ENCODE data around the gene GNG4.
"Not testable (repeated sequence)": the region's sequence is repeated elsewhere in the genome, so short reads cannot be mapped to it uniquely, and the experiment has no call there.

GNG4 gene

DNA sequence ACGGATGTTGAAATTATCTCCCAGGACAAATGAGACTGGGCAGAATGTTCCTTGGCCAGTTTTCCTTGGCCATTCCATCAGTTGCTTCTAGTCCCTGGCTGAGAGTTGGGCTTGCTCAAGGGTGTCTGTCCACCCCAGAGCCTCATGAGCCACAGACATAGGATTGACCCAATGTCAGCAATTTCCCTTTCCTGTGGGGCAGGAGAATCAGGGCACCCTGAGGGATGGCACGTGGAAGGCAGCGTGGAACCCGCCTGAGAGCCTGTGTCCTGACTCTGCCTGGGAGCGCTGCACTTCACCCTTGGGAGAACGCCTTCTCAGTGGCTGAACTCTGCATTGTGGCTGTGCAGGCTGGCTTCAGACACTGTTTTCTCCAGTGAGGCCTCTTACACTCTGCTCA lies 74.0 kb downstream of the GNG4 start:
- no peak for DNase-seq

DNA sequence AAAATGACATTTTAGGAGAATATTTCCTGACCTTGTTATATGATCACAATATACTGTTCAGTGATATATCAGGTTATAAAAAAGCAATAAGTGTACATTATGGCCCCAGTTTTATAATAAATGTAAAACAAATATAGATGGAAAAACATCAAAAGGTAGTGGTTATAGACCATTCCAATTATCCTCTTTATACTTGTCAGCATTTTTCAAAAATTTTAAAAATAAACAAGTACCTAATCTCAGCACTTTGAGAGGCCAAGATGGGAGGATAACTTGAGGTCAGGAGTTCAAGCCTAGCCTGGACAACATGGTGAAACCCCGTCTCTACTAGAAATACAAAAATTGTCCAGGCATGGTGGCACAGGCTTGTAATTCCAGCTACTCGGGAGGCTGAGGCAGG lies 75.7 kb downstream of the GNG4 start:
- DNase-seq: no peak

DNA sequence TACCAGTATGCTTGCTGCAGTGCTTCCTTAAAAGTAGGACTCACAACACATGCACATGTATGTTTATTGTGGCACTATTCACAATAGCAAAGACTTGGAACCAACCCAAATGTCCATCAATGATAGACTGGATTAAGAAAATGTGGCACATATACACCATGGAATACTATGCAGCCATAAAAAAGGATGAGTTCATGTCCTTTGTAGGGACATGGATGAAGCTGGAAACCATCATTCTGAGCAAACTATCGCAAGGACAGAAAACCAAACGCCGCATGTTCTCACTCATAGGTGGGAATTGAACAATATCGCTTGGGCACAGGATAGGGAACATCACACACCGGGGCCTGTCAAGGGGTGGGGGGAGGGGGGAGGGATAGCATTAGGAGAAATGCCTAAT lies 76.6 kb downstream of the GNG4 start:
- not testable (repeated sequence) for DNase-seq

DNA sequence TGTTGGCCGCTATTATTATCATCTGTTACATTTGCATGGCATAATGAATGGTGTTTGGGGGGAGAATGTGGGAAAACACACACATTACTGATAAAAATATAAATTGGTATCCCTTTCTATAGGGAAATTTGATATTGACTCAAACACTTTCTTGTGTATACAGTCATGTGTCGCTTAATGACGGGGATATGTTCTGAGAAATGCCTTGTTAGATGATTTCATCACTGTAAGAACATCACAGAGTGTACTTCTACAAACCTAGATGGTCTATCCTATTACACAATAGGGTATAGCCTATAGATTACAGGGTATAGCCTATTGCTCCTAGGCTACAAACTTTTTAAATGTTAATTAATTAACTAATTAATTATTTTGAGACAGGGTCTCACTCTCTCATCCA lies 78.1 kb downstream of the GNG4 start:
- no peak for DNase-seq

DNA sequence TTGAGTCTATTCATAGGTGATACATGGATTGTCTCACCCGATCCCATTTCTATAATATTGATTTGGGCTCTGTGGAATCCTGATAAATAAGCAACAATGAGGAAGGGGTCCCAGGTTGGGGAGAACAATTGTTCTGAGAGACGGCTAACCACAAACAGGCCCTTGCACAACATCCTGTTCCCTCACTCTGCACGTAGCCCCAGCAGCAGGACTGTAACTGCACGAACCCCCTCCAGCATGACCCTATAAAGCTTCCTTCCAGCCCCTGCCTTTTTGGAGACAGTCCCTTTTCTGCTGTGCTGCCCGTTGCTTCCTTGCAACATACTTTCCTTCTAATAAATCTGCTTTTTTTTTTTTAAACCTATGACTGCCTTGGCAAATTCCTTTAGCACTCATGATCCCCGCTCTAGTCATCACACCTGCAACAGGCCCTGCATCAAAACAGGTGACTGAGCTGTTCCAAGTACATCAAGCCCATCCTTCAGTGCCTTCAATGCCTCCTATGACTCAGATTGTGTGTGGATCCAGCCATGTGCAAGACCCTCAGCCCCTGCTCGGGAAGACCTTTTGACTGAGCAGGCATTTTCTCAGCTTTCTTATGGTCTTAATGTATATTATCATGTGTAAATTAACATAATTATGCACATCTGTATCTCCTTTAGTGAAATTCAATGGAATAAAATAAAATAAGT lies 81.6 kb downstream of the GNG4 start:
- no peak for DNase-seq

DNA sequence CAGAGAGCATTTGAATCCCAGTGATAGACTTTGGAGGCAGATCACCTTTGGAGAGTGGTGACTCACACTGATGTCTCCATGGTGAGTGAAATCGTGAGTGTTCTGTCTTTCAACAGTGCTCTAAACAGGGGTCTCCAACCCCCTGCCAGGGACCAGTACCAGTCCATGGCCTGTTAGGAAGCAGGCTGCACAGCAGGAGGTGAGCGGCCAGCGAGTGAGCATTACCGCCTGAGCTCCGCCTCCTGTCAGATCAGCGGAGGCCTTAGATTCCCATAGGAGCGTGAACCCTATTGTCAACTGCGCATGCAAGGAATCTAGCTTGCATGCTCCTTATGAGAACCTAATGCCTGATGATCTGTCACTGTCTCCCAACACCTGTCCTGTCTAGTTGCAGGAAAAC lies 83.5 kb downstream of the GNG4 start:
- DNase-seq: no peak

DNA sequence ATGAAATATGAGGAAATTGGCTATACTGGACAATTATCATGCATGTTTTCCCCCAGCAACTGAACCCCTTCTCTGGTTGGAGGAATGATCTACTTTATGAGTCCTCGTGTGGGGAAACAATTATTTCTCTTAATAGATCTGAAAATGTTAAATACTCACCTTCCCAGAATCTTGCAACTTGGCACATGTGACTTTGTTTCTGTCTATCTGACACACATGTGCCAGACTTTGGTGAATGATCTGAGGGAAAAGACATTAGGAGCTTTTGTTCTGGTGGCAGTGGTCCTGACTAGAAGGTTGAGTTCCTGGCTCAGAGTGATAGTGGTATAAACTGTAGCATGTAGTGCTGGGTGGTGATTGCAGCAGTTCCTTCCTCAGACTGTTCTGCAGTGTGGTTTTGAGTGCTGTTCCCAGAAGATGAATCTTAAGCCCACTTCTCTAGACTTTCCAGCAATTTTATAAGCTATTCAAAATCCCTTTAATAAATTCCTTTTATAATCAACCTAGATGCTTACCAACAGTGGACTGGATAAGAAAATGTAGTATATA lies 86.0 kb downstream of the GNG4 start:
- DNase-seq: no peak

DNA sequence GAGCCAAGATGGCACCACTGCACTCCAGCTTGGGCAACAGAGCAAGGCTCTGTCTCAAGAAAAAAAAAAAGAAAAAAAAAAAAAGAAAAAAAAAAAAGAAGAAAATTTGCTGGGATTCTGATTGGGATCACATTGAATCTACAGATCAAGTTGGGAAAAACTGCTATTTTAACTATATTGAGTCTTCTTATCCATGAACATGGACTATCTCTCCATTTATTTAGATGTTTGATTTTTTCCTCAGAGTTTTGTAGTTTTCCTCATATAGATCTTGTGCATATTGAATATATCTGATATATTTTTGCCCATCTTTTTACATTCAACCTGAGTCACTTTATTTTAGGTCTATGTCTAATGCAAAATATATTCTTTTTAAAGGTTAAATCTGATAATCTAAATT lies 87.0 kb downstream of the GNG4 start:
- DNase-seq: no peak

DNA sequence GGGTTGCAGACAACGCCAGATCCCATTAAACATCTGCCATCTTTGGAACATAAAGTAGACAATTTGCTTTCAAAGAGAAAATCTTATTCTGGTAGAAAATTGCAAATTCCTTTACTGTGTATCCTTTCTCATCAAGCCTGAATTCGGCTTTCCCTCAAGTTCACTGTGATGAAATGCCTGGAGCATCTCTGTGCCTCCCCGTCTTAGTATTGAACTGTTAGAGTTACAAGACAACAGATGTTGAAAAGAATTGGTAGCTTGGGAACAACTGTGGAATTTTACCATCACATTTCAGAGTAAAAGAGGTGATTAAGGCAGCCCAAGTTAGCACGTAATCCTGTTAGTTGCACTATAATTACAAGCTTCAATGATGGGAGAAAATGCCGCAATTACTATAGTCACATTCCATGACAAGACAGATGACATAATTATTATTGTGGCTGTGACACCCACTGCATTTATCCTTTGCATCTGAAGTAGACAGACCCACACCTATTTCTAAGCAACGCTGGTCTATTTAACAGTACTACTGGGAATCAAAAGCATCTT lies 90.9 kb downstream of the GNG4 start:
- DNase-seq: no peak

DNA sequence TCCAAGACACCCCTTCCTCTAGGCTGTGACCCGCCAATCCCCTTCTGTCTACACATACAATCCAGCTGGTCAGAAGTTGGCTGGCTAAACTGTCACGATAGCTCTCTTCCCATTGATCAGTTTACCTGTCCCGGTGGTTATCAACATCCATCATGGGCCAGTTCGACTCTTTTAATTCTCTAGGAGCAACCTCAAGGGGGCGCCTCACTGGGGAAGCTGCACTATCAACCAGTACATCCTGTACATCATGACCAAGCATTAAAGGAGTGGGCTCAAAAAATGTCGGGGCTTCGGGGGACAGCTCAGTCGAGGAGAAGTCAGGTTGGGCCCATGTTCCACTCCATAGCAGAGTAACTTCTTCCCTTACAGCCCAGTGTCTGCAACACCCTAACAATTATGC lies 92.1 kb downstream of the GNG4 start:
- no peak for DNase-seq

DNA sequence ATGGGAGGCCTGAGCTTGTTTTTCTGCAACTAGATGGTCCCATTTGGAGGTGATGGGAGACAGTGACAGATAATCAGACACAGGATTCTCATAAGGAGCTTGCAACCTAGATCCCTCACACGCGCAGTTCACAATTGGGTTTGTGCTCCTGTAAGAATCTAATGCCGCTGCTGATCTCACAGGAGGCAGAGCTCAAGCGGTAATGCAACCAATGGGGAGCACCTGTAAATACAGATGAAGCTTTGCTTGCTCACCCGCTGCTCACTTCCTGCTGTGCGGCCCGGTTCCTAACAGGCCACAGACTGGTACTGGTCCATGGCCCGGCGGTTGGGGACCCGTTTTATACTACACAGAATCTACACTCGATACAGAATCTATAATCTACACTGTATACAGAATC lies 92.8 kb downstream of the GNG4 start:
- no peak for DNase-seq

DNA sequence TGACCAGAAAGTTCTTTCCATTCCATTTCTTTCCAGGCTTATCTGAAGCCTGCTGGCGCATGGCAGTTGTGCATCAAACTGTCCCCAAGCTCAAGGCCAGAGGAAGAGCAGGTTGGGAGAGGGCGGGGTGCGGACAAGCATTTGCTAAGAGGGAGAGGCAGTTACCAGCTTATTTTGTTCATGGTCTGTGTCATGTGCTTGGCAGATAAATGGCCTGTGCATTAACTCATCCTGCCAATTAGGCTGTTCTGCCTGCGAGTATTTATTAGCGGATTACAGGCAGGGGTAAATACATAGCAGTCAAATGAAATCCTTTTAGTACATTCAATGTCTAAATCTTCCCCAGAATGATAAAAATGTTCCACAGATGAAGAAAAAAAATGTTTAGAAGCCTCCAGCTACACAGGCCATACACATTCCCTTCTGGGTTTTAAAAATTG lies 96.5 kb downstream of the GNG4 start:
- no peak for DNase-seq

DNA sequence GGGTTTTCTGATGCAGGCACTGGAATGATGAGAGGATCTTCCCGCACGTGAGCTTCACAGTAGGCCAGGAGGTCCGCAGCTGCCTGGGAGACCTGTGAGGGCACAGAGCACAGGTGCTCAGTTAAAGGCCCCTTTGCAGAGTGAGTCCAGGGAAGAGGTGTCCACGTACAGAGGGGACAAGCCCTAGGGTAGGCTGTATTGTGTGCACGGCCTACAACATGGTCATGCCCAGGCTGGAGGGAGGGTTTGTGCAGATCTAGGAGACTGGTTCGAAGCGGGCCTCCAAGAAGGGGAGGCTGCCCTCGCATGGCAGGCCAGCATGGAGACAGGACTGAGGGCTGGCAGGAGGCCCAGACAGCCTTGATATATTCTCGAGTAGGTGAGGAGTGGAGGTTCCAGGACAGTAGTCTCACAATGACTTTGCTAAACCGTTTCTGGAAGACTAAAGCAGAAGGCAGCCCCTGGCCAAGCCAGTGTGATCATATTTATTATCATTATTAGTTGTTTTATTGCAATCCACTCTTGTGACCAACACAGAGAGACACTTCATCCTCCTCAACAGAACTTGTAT lies 97.4 kb downstream of the GNG4 start:
- DNase-seq: no peak

DNA sequence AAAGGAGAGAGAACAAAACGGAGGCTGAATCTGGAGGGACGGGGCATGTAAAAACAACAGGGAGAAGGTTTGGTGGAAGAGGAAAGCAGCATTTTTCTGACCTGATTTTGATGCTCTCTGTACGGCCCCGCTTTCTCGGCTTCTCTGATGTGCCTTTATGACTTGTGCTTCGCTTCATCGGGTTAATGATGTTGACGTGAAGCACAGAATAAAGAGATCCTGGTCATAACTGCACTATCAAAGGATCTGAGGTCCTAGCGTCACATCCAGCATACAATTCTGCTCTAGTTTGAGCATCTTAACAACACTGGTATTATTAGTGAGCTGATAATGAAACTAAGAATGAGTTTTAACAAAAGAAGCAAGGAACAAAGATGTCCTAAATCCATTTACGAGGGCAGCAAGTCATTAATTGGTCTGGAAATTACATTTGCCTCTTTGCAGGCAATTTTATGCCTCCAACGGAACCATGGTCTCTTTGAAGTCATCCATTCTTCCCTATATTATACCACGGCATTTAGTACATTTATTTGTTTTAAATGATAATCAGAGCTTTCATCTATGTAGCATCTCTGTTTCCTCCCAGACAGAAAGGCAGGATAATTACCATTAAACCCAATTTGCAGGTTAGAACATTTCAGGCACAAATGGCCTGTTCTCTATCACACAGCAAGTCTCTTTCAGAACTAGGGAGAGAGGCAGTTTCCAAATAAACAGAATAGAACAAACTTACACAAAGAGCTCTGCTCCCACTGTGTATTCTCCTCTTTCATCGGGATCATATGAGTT lies 100.0 kb downstream of the GNG4 start:
- no peak for DNase-seq

DNA sequence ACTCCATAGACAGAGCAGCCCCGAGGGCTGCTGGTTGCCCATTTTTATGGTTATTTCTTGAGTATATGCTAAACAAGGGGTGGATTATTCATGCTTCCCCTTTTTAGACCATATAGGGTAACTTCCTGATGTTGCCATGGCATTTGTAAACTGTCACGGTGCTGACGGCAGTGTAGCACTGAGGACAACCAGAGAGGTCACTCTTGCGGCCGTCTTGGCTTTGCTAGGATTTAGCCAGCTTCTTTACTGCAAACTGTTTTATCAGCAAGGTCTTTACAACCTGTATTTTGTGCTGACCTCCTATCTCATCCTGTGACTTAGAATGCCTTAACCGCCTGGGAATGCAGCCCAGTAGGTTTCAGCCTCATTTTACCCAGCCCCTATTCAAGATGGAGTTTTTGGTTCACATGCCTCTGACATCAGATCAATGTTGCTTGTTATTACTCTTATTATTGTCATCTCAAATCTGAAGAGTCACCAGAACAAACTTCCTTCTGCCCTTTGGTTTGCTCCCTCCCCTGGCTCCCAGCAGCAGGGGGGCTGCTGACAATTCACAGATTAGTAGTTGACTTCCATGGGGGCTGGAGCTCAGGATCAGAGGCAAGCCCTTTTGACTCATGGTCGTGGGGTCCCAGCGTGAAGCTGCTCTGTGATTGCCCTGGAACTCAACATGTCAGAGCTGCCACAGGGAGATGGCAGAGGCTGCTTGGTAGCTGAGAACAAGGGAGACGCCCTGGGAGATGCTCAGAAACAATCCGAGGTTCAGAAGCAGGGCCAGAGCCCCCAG lies 103.0 kb downstream of the GNG4 start:
- DNase-seq: not testable (repeated sequence)

DNA sequence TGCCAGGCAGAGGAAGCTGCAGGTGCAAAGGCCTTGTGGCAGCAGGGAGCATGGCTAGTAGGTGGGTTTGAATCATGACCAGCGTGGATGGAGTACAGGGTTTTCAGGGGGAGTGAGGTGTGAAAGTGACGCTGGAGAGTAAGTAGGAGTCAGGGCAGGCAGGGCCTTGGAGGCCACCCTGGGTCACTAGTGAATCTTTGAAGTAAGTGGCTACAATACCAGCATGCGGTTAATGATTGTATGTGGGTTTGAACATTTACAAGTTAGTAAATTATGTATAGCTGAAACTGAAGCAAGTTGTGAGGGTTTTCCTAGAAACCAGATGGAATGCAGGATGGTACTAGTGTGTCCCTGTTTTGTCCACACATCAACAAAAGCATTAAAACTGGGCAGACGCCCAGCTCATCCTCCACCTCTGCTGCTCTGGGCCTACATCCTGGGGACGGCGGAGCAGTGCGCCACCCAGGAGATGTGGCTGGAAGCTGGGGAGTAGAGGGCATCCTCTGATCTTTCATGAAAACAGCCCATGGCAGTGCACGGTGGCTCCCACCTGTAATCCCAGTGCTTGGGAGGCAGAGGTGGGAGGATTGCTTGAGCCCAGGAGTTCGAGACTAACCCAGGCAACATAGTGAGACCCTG lies 104.2 kb downstream of the GNG4 start:
- DNase-seq: no peak

DNA sequence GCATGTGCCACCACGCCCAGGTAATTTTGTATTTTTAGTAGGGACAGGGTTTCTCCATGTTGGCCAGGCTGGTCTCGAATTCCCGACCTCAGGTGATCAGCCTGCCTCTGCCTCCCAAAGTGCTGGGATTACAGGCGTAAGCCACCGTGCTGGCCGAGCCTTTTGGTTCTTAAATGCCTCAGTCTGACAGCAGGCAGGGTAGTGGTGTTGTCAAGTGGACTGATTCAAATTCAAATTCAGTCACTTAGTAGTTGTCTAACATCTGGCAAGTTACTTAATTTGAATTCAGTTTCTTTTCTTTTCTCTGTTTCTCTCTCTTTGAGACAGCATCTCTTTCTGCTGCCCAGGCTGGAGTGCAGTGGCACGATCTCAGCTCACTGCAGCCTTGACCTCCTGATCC lies 106.7 kb downstream of the GNG4 start:
- not testable (repeated sequence) for DNase-seq

DNA sequence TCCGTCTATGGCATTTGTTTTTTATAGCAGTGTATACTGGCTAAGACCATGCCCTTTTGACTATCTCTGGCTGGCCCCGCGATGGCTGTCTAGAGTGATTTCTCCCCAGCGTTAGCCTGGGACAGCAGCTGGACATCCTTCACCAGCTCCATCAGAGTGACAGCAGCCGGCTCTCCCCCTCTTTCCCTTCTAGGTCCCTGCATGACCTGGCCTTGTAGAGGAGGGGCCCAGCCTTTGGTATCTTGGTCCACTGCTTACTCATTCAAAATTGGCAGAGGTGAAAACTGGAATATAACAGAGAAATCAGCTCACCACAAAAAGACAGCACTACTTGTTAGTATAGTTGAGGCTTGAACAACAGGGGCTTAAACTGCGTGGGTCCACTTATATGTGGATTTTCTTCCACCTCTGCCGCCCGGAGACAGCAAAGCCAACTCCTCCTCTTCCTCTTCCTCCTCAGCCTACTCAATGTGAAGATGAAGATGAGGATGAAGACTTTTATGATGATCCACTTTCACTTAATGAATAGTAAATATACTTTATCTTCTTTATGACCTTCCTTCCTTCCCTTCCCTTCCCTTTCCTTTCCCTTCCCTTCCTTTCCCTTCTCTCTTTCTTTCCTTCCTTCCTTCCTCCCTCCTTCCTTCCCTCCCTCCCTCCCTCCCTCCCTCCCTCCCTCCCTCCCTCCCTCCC lies 116.0 kb downstream of the GNG4 start:
- DNase-seq: no peak

DNA sequence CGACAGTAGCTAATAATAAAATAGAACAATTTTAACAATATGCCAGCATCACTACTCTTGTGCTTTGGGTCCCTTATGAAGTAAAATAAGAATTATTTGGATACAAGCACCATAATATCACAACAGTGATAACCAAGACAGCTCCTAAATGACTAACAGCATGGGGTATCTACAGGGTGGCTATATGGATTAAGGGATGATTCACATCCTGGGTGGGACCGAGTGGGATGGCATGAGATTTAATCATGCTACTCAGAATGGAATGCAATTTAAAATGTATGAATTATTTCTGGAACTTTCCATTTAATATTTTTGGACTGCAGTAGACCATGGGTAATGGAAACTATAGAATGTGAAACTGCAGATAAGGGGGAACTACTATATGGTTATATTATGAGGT lies 117.2 kb downstream of the GNG4 start:
- no peak for DNase-seq

DNA sequence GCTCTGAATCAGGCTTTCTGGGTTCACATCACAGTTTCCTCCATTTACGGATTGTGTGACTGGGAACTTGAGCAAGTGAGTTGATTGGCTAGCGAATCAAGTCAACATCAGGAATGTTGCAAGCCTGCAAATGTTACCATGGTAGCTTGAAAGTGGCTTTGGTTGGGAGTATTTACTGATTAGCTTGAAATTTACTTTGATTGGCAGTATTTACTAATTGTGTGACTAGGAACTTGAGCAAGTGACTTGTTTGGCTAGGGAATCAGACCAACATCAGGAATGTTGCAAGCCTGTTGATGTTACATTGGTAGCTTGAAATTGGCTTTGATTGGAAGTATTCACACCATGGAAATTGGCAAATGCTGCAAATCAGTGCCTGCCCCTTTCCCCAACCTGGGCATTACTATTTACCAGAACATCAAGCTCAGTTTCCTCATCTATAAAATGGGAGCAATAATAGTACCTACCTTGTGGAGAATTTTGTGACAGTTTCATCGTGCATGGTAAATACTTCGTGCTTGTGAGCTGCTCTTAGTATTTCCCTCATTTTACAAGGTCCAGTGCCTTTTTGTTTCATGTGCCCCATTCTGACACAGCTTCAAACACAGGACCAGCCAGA lies 122.3 kb downstream of the GNG4 start:
- no peak for DNase-seq

DNA sequence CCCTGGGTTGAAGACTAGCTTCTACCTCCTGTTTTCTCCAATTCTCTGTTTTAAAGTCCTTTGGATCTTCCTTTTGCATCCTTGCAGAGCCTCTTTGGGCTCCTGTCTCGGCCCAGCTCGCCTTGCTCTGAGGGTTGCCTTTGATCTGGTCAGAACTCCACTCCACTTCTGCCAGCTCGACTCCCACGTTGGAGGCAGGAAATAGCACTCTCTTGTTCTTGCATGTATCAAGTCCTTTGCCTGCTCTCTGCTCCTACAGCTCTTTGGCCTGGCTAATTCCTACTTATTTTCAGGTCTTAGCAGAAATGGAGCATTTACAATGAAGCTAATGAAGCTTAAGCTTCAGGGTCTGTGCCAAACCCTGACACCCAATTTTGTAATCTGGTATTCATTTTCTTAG lies 124.3 kb downstream of the GNG4 start:
- no peak for DNase-seq
